GM13976 (cell line): ENCODE data around the gene SLC6A12.
A peak's percentile ranks its signal among the peaks of the same experiment; 100 is the strongest.
"Not testable (repeated sequence)": the region's sequence is repeated elsewhere in the genome, so short reads cannot be mapped to it uniquely, and the experiment has no call there.

Source experiments
- DNase-seq: peaks from one replicate; pipeline ENCODE4 v3.0.0; 2012; ENCODE audit warnings: low spot score
- CTCF ChIP-seq: IDR thresholded peaks from 2 replicates; pipeline ENCODE4 v1.5.1; 2012; ENCODE audit warnings: borderline replicate concordance, mild to moderate bottlenecking; ENCODE audit not compliant: insufficient read depth; ENCODE audit errors: extremely low read depth, missing control alignments, control extremely low read depth
- in situ Hi-C: fragments of 300-500 bp; cut with MboI; formaldehyde crosslinking; loops from one replicate; pipeline ENCODE4 v1.12.0; 2022; ENCODE audit warnings: low sequenced_read_pairs, mixed read lengths, inconsistent platforms; ENCODE audit not compliant: unreplicated experiment

Gene SLC6A12

DNA sequence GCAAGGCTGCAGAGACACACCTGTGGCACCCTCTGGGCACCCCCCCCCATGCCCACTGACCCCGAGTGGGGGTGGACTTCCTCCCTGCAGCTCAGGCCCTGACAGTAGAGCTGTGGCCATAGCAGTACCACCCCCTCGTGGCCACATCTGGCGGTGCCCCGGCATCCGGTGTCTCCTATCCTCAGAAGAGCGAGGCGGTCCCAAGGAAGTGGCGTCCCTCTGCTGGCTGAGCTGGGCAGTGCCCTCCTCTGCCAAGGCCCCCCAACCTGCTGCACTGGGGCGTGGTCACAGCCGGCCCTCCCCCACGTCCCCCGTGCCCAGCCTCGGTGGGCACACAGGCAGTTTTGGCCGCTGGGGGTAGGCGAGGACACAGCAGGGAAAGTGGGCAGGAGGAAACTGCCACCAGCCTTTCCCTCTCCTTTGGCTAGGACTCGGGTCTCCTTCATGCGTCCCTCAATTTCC, 6.0 kb upstream of the SLC6A12 start:
- in situ Hi-C loops: no loop called here
- TF ChIP-seq CTCF: peak; percentile 61
- DNase-seq: peak; percentile 84

GRCh38 chr12:218728-219590, 5.0 kb upstream of the SLC6A12 start:
- TF ChIP-seq CTCF: no peak
- in situ Hi-C loops: no loop called here
- no peak for DNase-seq

GRCh38 chr12:218221-218620, 4.3 kb upstream of the SLC6A12 start:
- no peak for TF ChIP-seq CTCF
- in situ Hi-C loops: no loop called here
- DNase-seq: no peak

- DNase-seq, in situ Hi-C loops: not testable (repeated sequence)
Measured at GRCh38 chr12:217029-217428, 3.1 kb upstream of the SLC6A12 start.

DNA sequence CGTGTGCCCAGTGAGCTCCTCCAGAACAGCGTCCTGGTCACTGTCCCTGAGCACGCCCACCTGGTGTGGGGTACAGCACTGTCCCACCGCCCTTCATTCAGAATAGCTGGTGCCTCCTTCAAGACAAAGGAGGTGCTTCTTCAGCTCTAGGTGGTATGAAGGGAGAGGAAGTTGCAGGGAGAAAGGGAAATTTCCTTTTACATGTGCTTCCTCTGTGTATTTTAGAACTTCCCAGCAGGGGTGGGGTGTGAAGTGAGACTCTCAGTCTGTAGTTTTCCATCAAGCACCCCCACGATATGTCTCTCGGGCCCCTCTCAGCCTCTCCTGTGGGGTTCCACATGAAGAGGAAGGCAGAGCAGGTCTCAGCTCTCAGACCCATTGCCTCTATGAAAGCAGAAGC, 1.2 kb upstream of the SLC6A12 start:
- no peak for TF ChIP-seq CTCF
- no peak for DNase-seq

GRCh38 chr12:213527-213932, 427 bp downstream of the SLC6A12 start:
- DNase-seq: no peak
- in situ Hi-C loops: no loop called here
- TF ChIP-seq CTCF: no peak

More for the DNA sequence above, 1.2 kb upstream of the SLC6A12 start:
- in situ Hi-C loops: no loop called here

DNA sequence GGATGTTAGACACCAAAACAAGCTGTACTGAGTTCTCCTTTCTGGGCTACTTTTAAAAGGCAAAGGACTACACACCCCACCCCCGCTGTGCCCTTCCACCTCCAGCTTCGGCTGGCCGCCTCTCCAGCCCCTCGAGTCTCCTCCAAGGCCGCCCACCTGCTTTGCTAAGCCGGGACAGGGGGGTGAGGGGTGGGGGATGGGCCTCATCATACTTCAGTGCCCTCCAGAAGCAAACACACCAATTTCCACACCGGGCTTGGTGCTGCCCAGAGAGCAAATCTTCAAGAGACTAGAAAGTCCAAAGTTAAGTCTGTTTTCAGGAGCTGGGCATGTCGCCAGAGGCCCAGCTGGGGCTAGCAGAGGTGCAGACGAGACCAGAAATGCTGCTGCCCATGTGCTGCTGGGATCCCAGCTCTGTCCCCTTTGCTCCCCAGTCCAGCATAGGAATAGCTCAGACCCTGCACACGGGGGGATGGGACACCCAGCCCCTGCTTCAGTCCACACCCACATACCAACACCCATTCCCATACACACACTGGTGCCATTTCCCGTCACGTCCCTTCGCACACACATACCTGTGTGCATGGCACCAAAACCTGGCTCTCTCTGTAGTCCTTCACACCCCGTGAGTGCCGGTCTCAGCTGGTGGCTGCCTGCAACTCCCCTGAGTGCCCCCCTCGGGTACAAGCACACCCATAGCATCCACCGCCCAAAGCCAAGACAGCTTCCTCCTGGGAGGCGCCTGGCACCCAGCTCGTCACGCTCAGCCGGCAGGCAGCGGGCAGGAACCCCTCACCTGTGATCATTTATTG, 1.0 kb downstream of the SLC6A12 start:
- in situ Hi-C loops: no loop called here
- no peak for TF ChIP-seq CTCF
- no peak for DNase-seq
